Epithelial cell of proximal tubule (primary cell): ENCODE measurements around the gene ABHD1. TPM values are rescaled to one million over a fixed set of nuclear protein-coding genes. Genes with fewer than 3 reads are reported as not detected.

Experiments used
- DNase-seq: peaks from one replicate; pipeline ENCODE4 v3.0.0-alpha.2; 2011; ENCODE audit warnings: low read depth
- H3K4me3 ChIP-seq: 2 replicates; pipeline ENCODE4 v1.5.1; 2011; ENCODE audit warnings: low read depth, mild to moderate bottlenecking, low read length
- CTCF ChIP-seq: conservative IDR thresholded peaks from 2 replicates; pipeline ENCODE4 v1.5.1; 2012; ENCODE audit warnings: low read depth, mild to moderate bottlenecking, low read length
- total RNA-seq: library from RNA; depleted of rRNA; stranded (reverse); fragments of >200 nt; gene quantifications from 2 replicates; pipeline ENCODE4 v1.2.3, GENCODE V29; 2015

Gene ABHD1
- total RNA-seq, 1 donor from 2014 or later, result not detected

- no peak for TF ChIP-seq CTCF
- DNase-seq, result no peak
- no peak overlapping the region for H3K4me3 ChIP-seq
These were observed 29.1 kb upstream of the ABHD1 start for GRCh38 chr2:27094353-27094984.

- TF ChIP-seq CTCF, result no peak
- H3K4me3 ChIP-seq, result no peak overlapping the region
- no peak for DNase-seq
These were observed 28.2 kb upstream of the ABHD1 start for GRCh38 chr2:27095427-27095744.

GRCh38 chr2:27095745-27096651 lies 27.6 kb upstream of the ABHD1 start:
- no peak overlapping the region for H3K4me3 ChIP-seq
- DNase-seq, result no peak
- TF ChIP-seq CTCF, result no peak

- TF ChIP-seq CTCF, result no peak
- no peak overlapping the region for H3K4me3 ChIP-seq
- no peak for DNase-seq
These were observed 26.8 kb upstream of the ABHD1 start for GRCh38 chr2:27096748-27097297.

GRCh38 chr2:27097341-27097740 lies 26.3 kb upstream of the ABHD1 start:
- TF ChIP-seq CTCF, result no peak
- H3K4me3 ChIP-seq, result no peak overlapping the region
- DNase-seq, result no peak

- TF ChIP-seq CTCF, result no peak
- DNase-seq, result no peak
- no peak overlapping the region for H3K4me3 ChIP-seq
These were observed 24.2 kb upstream of the ABHD1 start for GRCh38 chr2:27099334-27099955.
